Left lung (tissue), 10 donors: ENCODE results near the gene TMCC1. TPM values are rescaled to one million over a fixed set of nuclear protein-coding genes. Genes with fewer than 3 reads are reported as not detected.

ENCODE experiments used
- ATAC-seq: fragments of 200-7000 bp; cut with Tn5 transposase; one replicate; pipeline ENCODE4 v1.9.1; 2020; ENCODE audit warnings: moderate library complexity
- DNase-seq, 4 donors: peaks; one replicate each; pipeline ENCODE4 v3.0.0-alpha.2; 2013 to 2020
- H3K27ac ChIP-seq, 2 donors: fragments of 200-600 bp; sonication (generic) in 1 of 2; one replicate each; pipeline versions ENCODE4 v1.5.0 to v1.8.0; 2020 to 2021
- H3K27me3 ChIP-seq, 2 donors: fragments of 200-600 bp; sonication (generic) in 1 of 2; one replicate each; pipeline versions ENCODE4 v1.5.0 to v1.8.0; 2020 to 2021
- H3K36me3 ChIP-seq, 2 donors: fragments of 200-600 bp; sonication (generic) in 1 of 2; one replicate each; pipeline versions ENCODE4 v1.5.0 to v1.8.0; 2020 to 2021
- H3K4me1 ChIP-seq, 2 donors: fragments of 200-600 bp; one replicate each; pipeline ENCODE4 v1.8.0; 2021
- H3K4me3 ChIP-seq, 2 donors: fragments of 200-600 bp; sonication (generic) in 1 of 2; one replicate each; pipeline versions ENCODE4 v1.5.0 to v1.8.0; 2020 to 2021; ENCODE audit warnings: mild to moderate bottlenecking in 1 of 2
- H3K9me3 ChIP-seq, 2 donors: fragments of 200-600 bp; sonication (generic) in 1 of 2; one replicate each; pipeline versions ENCODE4 v1.5.0 to v1.8.0; 2020 to 2021
- CTCF ChIP-seq, 2 donors: fragments of 200-600 bp; sonication (generic) in 1 of 2; IDR thresholded peaks; one replicate each; pipeline versions ENCODE4 v1.5.0 to v1.8.0; 2021; ENCODE audit warnings: antibody characterized with exemption in 2 of 2
- intact Hi-C, 2 donors: fragments of 100-400 bp; cut with DNase I; formaldehyde crosslinking; loops; one replicate each; pipeline versions ENCODE4 v1.11.2 to v1.14.2; 2022
- polyA plus RNA-seq, 6 donors: library from polyadenylated mRNA; unstranded; fragments of 120-200 nt; gene quantifications; one replicate each; pipeline ENCODE4 v1.2.1, GENCODE V29; 2013; ENCODE audit not compliant: insufficient read length in 6 of 6
- total RNA-seq, 2 donors: library from RNA; stranded (reverse); fragmentation: NEBNext Ultra II Directional; extraction: Animal tissue kit (Norgen Biotek cat#: 25700); gene quantifications; one replicate each; pipeline ENCODE4 v1.2.1, GENCODE V29; 2021
- donor health status: DM: no; HTN: yes; CAD: no.
- donor health status: DM: no; HTN: no; CAD: no.

Gene TMCC1
- total and polyA plus RNA-seq, 8 donors: 24.4 to 38.8 (median 27.4) TPM

- H3K27ac ChIP-seq: no peak overlapping the region
- no peak for TF ChIP-seq CTCF (IDR thresholded peaks at IDR 0.05)
- H3K9me3 ChIP-seq: no peaks in the 10 kb centered on the region
- peaks cover 0 to 32% of the 10 kb centered on the region in 2 donors for H3K4me1 ChIP-seq
- intact Hi-C loops: loop anchor here (10.0 kb wide), 2 partner anchors 166 to 326 kb away; no protein-coding TSS in a partner anchor
- ATAC-seq (no peak), DNase-seq (no peak)
- no peaks in the 10 kb centered on the region for H3K27me3 ChIP-seq
- no peaks in the 10 kb centered on the region for H3K36me3 ChIP-seq
- no peak overlapping the region for H3K4me3 ChIP-seq
These were observed 72.9 kb downstream of the TMCC1 start for GRCh38 chr3:129820587-129820986.

GRCh38 chr3:129812589-129812988, 80.9 kb downstream of the TMCC1 start:
- H3K27ac ChIP-seq: no peak overlapping the region
- no peaks in the 10 kb centered on the region for H3K9me3 ChIP-seq
- no peak for DNase-seq
- no peak for TF ChIP-seq CTCF (IDR thresholded peaks at IDR 0.05)
- no peak overlapping the region for H3K4me3 ChIP-seq
- no peaks in the 10 kb centered on the region for H3K27me3 ChIP-seq
- H3K4me1 ChIP-seq: no peaks in the 10 kb centered on the region
- H3K36me3 ChIP-seq: no peaks in the 10 kb centered on the region
- no peak for ATAC-seq
- intact Hi-C loops: no loop called here

- H3K27ac ChIP-seq: no peak overlapping the region
- intact Hi-C loops: no loop called here
- H3K9me3 ChIP-seq: no peaks in the 10 kb centered on the region
- no peaks in the 10 kb centered on the region for H3K36me3 ChIP-seq
- H3K4me1 ChIP-seq: no peaks in the 10 kb centered on the region
- TF ChIP-seq CTCF (IDR thresholded peaks at IDR 0.05): no peak
- no peaks in the 10 kb centered on the region for H3K27me3 ChIP-seq
- no peak for ATAC-seq
- no peak for DNase-seq
- no peak overlapping the region for H3K4me3 ChIP-seq
These were observed 84.2 kb downstream of the TMCC1 start for GRCh38 chr3:129809297-129809696.

- Histone ChIP-seq H3K27me3 (no peaks in the 10 kb centered on the region), H3K27ac (peak overlapping the region in 1 of 2 donors; percentile 82), H3K9me3 (no peaks in the 10 kb centered on the region), H3K36me3 (no peaks in the 10 kb centered on the region), H3K4me3 (no peak overlapping the region), H3K4me1 (peaks cover 0 to 33% of the 10 kb centered on the region in 2 donors)
- DNase-seq (no peak), ATAC-seq (no peak)
- intact Hi-C loops: no loop called here
- no peak for TF ChIP-seq CTCF (IDR thresholded peaks at IDR 0.05)
These were observed 97.4 kb downstream of the TMCC1 start for GRCh38 chr3:129796146-129796545.

- no peak for DNase-seq
- Histone ChIP-seq H3K4me3 (no peak overlapping the region), H3K27ac (peak overlapping the region; percentile 79 to 82), H3K9me3 (no peaks in the 10 kb centered on the region), H3K36me3 (no peaks in the 10 kb centered on the region), H3K4me1 (peaks cover 0 to 33% of the 10 kb centered on the region in 2 donors), H3K27me3 (no peaks in the 10 kb centered on the region)
- intact Hi-C loops: no loop called here
- TF ChIP-seq CTCF (IDR thresholded peaks at IDR 0.05): no peak
- no peak for ATAC-seq
These were observed 98.1 kb downstream of the TMCC1 start for GRCh38 chr3:129795186-129796010.
